Right lobe of liver (tissue), 6 donors: Measurements from ENCODE around the gene DNAJB11. TPM values are rescaled to one million over a fixed set of nuclear protein-coding genes. Genes with fewer than 3 reads are reported as not detected.
A peak's percentile ranks its signal among the peaks of the same experiment; 100 is the strongest.

ENCODE experiments used
- ATAC-seq, 4 donors: fragments of 200-7000 bp; cut with Tn5 transposase; one replicate each; pipeline ENCODE4 v1.9.1; 2020; ENCODE audit warnings: mild to moderate bottlenecking in 4 of 4, moderate library complexity in 4 of 4
- DNase-seq, 3 donors: peaks; one replicate each; pipeline ENCODE4 v3.0.0-alpha.2; 2020
- H3K27ac ChIP-seq, 3 donors: fragments of 200-600 bp; one replicate each; pipeline ENCODE4 v1.8.0; 2022
- H3K27me3 ChIP-seq, 2 donors: fragments of 200-600 bp; one replicate each; pipeline ENCODE4 v1.8.0; 2022
- H3K36me3 ChIP-seq, 4 donors: fragments of 200-600 bp; sonication (generic) in 1 of 4; one replicate each; pipeline versions ENCODE4 v1.5.1 to v1.8.0; 2017 to 2022; ENCODE audit warnings: control low read depth in 1 of 4
- H3K4me1 ChIP-seq, 4 donors: fragments of 200-600 bp; sonication (generic) in 1 of 4; one replicate each; pipeline versions ENCODE4 v1.5.1 to v1.8.0; 2017 to 2022; ENCODE audit warnings: control low read depth in 1 of 4
- H3K4me3 ChIP-seq, 3 donors: fragments of 200-600 bp; one replicate each; pipeline ENCODE4 v1.8.0; 2022
- H3K9me3 ChIP-seq, 4 donors: fragments of 200-600 bp; sonication (generic) in 1 of 4; one replicate each; pipeline versions ENCODE4 v1.5.1 to v1.8.0; 2017 to 2022; ENCODE audit warnings: control low read depth in 1 of 4
- POLR2A ChIP-seq: fragments of 450-650 bp; IDR thresholded peaks from one replicate; pipeline ENCODE4 v1.6.1; 2017; ENCODE audit warnings: antibody characterized with exemption, mild to moderate bottlenecking
- WGBS: methylation state at CpG from one replicate; pipeline ENCODE4 v1.1.6; 2018; ENCODE audit warnings: low coverage, low lambda C conversion rate; ENCODE audit not compliant: insufficient coverage; ENCODE audit errors: missing lambda C conversion rate; 5-methylcytosine and 5-hydroxymethylcytosine counted together
- intact Hi-C, 2 donors: fragments of 100-400 bp; cut with DNase I; formaldehyde crosslinking; loops; one replicate each; pipeline versions ENCODE4 v1.11.2 to v1.14.1; 2022
- total RNA-seq, 6 experiments: library from RNA; depleted of rRNA in 2 of 6; stranded (reverse); fragments of >200 nt in 2 of 6; fragmentation: NEBNext Ultra II Directional in 3 of 6; extraction: Animal tissue kit (Norgen Biotek cat#: 25700) in 3 of 6; gene quantifications; one replicate each; pipeline versions ENCODE4 v1.1.0 to v1.2.4, GENCODE V29; 2016 to 2023
- TF ChIP-seq, protein P1 (sequence below), 4 donors: fragments of 200-600 bp in 3 of 4; fragments of 450-650 bp in 1 of 4; IDR thresholded peaks; one replicate each; pipeline versions ENCODE4 v1.5.1 to v1.8.0; 2016 to 2022; ENCODE audit warnings: antibody characterized with exemption in 4 of 4, mild to moderate bottlenecking in 2 of 4
- donor health status: DM: no; HTN: yes; CAD: no.
- donor health status: DM: no; HTN: no; CAD: no.
- donor health status: DM: no; HTN: no; CAD: no.
- donor health status: DM: no; HTN: yes; CAD: no.
- donor health status: DM: no; HTN: yes; CAD: no.

Gene DNAJB11
- total RNA-seq, 6 experiments from 2014 or later = 28.4 to 59.1 (median 49.2) TPM

- 50% methylated on average over 4 of the region's 5 CpGs for WGBS
- ATAC-seq (peak; percentile 53 to 73 (median 66)), DNase-seq (no peak)
- Histone ChIP-seq H3K4me1 (peaks cover 0 to 59% (median 18%) of the 10 kb centered on the region in 4 donors), H3K9me3 (no peaks in the 10 kb centered on the region), H3K4me3 (no peak overlapping the region), H3K27ac (peak overlapping the region; percentile 69 to 85 (median 83)), H3K36me3 (no peaks in the 10 kb centered on the region), H3K27me3 (no peaks in the 10 kb centered on the region)
- intact Hi-C loops = no loop called here
- TF ChIP-seq, protein P1, sequence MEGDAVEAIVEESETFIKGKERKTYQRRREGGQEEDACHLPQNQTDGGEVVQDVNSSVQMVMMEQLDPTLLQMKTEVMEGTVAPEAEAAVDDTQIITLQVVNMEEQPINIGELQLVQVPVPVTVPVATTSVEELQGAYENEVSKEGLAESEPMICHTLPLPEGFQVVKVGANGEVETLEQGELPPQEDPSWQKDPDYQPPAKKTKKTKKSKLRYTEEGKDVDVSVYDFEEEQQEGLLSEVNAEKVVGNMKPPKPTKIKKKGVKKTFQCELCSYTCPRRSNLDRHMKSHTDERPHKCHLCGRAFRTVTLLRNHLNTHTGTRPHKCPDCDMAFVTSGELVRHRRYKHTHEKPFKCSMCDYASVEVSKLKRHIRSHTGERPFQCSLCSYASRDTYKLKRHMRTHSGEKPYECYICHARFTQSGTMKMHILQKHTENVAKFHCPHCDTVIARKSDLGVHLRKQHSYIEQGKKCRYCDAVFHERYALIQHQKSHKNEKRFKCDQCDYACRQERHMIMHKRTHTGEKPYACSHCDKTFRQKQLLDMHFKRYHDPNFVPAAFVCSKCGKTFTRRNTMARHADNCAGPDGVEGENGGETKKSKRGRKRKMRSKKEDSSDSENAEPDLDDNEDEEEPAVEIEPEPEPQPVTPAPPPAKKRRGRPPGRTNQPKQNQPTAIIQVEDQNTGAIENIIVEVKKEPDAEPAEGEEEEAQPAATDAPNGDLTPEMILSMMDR (IDR thresholded peaks at IDR 0.05) = no peak
- no peak for TF ChIP-seq POLR2A
Observed at GRCh38 chr3:186605561-186606545, 35.3 kb downstream of the DNAJB11 start.

GRCh38 chr3:186608624-186609215 is 38.2 kb downstream of the DNAJB11 start:
- Histone ChIP-seq H3K4me1 (peaks cover 0 to 63% (median 27%) of the 10 kb centered on the region in 4 donors), H3K27me3 (no peaks in the 10 kb centered on the region), H3K4me3 (no peak overlapping the region), H3K36me3 (no peaks in the 10 kb centered on the region), H3K27ac (peak overlapping the region; percentile 20 to 48 (median 22)), H3K9me3 (no peaks in the 10 kb centered on the region)
- DNase-seq (no peak), ATAC-seq (peak in 2 of 4 donors; percentile 13 to 30)
- 41% methylated on average over 2 of the region's 2 CpGs for WGBS
- intact Hi-C loops = no loop called here
- TF ChIP-seq POLR2A = no peak
- TF ChIP-seq, protein P1 (IDR thresholded peaks at IDR 0.05) = no peak

GRCh38 chr3:186609247-186609868 is 38.8 kb downstream of the DNAJB11 start:
- 88% methylated on average over 7 of the region's 8 CpGs for WGBS
- Histone ChIP-seq H3K4me1 (peaks cover 0 to 56% (median 27%) of the 10 kb centered on the region in 4 donors), H3K9me3 (no peaks in the 10 kb centered on the region), H3K4me3 (no peak overlapping the region), H3K27me3 (no peaks in the 10 kb centered on the region), H3K27ac (peak overlapping the region in 1 of 3 donors; percentile 48), H3K36me3 (no peaks in the 10 kb centered on the region)
- ATAC-seq = peak; percentile 22 to 56 (median 34)
- peak; percentile 47 to 67 (median 67) for DNase-seq
- intact Hi-C loops = no loop called here
- no peak for TF ChIP-seq POLR2A
- TF ChIP-seq, protein P1 (IDR thresholded peaks at IDR 0.05) = peak; percentile 23 to 64 (median 40)

- H3K4me1 ChIP-seq = peaks cover 2 to 56% (median 29%) of the 10 kb centered on the region in 4 donors
- no peak for DNase-seq
- intact Hi-C loops = no loop called here
Observed at GRCh38 chr3:186612065-186612464, 41.5 kb downstream of the DNAJB11 start.

More at GRCh38 chr3:186612065-186612464, 41.5 kb downstream of the DNAJB11 start:
- H3K27ac ChIP-seq = peak overlapping the region; percentile 77 to 86 (median 82)
- no CpG with 5 or more reads among the region's 5 CpGs for WGBS
- no peaks in the 10 kb centered on the region for H3K9me3 ChIP-seq
- H3K27me3 ChIP-seq = no peaks in the 10 kb centered on the region
- peak in 1 of 4 donors; percentile 17 for ATAC-seq
- H3K4me3 ChIP-seq = no peak overlapping the region
- TF ChIP-seq, protein P1 (IDR thresholded peaks at IDR 0.05) = no peak
- TF ChIP-seq POLR2A = no peak
- peaks cover 0 to 14% (median 2%) of the 10 kb centered on the region in 4 donors for H3K36me3 ChIP-seq
